Common myeloid progenitor, CD34-positive (primary cell): ENCODE results near the gene SELENOO.

Experiments
- CTCF ChIA-PET: fragments of 350-600 bp; sonication (Branson Sonifier 250); formaldehyde crosslinking; loops from one replicate; lab custom pipeline; 2021; ENCODE audit warnings: antibody characterized with exemption; lab: Charles Lee
- POLR2A ChIA-PET: fragments of 350-600 bp; sonication (Branson Sonifier 250); formaldehyde crosslinking; loops from one replicate; lab custom pipeline; 2021; ENCODE audit warnings: antibody characterized with exemption; lab: Charles Lee
- DNase-seq, 3 donors: peaks; one replicate each; pipeline versions ENCODE4 v3.0.0 to v3.0.0-alpha.2; 2013
- H3K27ac ChIP-seq, 2 experiments: 1 replicate in 1 of 2; 2 replicates in 1 of 2; pipeline ENCODE4 v1.7.0; 2013; ENCODE audit warnings: inconsistent platforms in 2 of 2, low read length in 2 of 2, mild to moderate bottlenecking in 2 of 2, low read depth in 1 of 2, moderate library complexity in 1 of 2; ENCODE audit not compliant: severe bottlenecking in 2 of 2, insufficient read depth in 1 of 2, poor library complexity in 1 of 2
- H3K27me3 ChIP-seq, 5 experiments: replicated peaks in 2 of 5; 1 replicate in 3 of 5; 2 replicates in 2 of 5; pipeline versions ENCODE4 v1.6.1 to v1.7.0; 2013; ENCODE audit warnings: low read length in 4 of 5, mild to moderate bottlenecking in 2 of 5, moderate library complexity in 2 of 5, inconsistent platforms in 1 of 5; ENCODE audit not compliant: insufficient read depth in 5 of 5, control insufficient read depth in 4 of 5
- H3K36me3 ChIP-seq, 4 experiments: 1 replicate in 2 of 4; 2 replicates in 2 of 4; pipeline versions ENCODE4 v1.6.1 to v1.7.0; 2013; ENCODE audit warnings: low read length in 3 of 4, control low read depth in 1 of 4, mild to moderate bottlenecking in 1 of 4; ENCODE audit not compliant: control insufficient read depth in 4 of 4, insufficient read depth in 4 of 4
- H3K4me1 ChIP-seq, 4 experiments: 1 replicate in 3 of 4; 2 replicates in 1 of 4; pipeline versions ENCODE4 v1.6.1 to v1.7.1; 2013; ENCODE audit warnings: low read length in 3 of 4, mild to moderate bottlenecking in 3 of 4, control low read depth in 1 of 4, inconsistent platforms in 1 of 4, moderate library complexity in 1 of 4; ENCODE audit not compliant: control insufficient read depth in 4 of 4, insufficient read depth in 4 of 4; ENCODE audit errors: control extremely low read depth in 1 of 4
- H3K4me3 ChIP-seq, 7 experiments: 1 replicate in 4 of 7; 2 replicates in 3 of 7; pipeline versions ENCODE4 v1.5.1 to v1.7.0; 2013; ENCODE audit warnings: mild to moderate bottlenecking in 7 of 7, low read length in 6 of 7, moderate library complexity in 6 of 7, inconsistent platforms in 2 of 7, low read depth in 2 of 7, control low read depth in 1 of 7; ENCODE audit not compliant: insufficient read depth in 4 of 7, control insufficient read depth in 1 of 7; ENCODE audit errors: extremely low read depth in 1 of 7
- H3K9me3 ChIP-seq, 5 experiments: 1 replicate in 4 of 5; 2 replicates in 1 of 5; pipeline versions ENCODE4 v1.6.1 to v1.7.1; 2013; ENCODE audit warnings: low read length in 4 of 5, mild to moderate bottlenecking in 2 of 5, inconsistent platforms in 1 of 5, low read depth in 1 of 5, moderate library complexity in 1 of 5; ENCODE audit not compliant: control insufficient read depth in 4 of 5, insufficient read depth in 2 of 5; ENCODE audit errors: control extremely low read depth in 1 of 5
- WGBS: methylation state at CpG from one replicate; pipeline ENCODE4 v1.1.5; 2013; ENCODE audit not compliant: insufficient coverage; 5-methylcytosine and 5-hydroxymethylcytosine counted together

Gene SELENOO

DNA sequence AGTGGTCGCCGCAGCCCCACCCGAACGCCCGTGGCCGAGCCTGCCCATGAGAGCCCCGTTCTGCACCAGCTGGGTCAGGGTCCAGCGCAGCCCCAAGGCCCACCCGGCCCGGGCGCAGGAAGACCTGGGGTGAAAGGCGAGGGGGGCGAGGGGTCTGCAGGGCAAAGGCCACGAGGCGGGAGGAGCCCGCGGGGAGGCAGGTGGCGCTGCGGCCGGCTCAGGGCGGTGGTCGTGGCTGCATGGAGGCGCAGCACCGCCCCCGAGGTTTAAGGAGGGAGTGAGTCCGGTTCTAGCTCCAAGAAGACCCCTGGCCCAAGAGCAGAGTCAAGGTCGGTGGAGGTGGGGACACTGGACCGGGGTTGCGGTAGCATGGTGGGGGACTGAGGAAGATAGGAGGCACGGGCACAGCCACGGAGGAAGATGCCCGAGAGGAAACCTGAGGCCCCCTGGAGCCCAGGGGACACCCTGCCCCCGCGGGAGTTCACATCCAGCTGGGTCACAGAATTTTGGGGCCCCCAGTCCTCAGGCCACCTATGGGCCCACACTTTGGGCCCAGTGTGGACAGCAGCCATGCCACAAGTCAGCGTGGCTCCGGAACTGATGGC lies 50.8 kb downstream of the SELENOO start:
- Histone ChIP-seq H3K4me3 (peak overlapping the region; percentile 38 to 90 (median 76)), H3K36me3 (peaks cover 0 to 42% (median 28%) of the 10 kb centered on the region in 4 experiments), H3K27me3 (no peaks in the 10 kb centered on the region), H3K9me3 (no peaks in the 10 kb centered on the region), H3K4me1 (peaks cover 0 to 32% (median 27%) of the 10 kb centered on the region in 4 experiments), H3K27ac (no peak overlapping the region)
- under 1% methylated on average over 27 of the region's 36 CpGs for WGBS
- ChIA-PET POLR2A (interaction anchor here (0.8 to 1.4 kb wide), 3 partner anchors 11 to 285 kb away, joined by 3 to 5 read pairs (median 3); no protein-coding TSS in a partner anchor), CTCF (interaction anchor here (0.9 to 4.0 kb wide), 18 partner anchors 8 to 248 kb away, joined by 3 to 31 read pairs (median 4); partner anchors contain the start of gene DENND6B)
- peak in 2 of 3 donors; percentile 35 to 63 for DNase-seq

DNA sequence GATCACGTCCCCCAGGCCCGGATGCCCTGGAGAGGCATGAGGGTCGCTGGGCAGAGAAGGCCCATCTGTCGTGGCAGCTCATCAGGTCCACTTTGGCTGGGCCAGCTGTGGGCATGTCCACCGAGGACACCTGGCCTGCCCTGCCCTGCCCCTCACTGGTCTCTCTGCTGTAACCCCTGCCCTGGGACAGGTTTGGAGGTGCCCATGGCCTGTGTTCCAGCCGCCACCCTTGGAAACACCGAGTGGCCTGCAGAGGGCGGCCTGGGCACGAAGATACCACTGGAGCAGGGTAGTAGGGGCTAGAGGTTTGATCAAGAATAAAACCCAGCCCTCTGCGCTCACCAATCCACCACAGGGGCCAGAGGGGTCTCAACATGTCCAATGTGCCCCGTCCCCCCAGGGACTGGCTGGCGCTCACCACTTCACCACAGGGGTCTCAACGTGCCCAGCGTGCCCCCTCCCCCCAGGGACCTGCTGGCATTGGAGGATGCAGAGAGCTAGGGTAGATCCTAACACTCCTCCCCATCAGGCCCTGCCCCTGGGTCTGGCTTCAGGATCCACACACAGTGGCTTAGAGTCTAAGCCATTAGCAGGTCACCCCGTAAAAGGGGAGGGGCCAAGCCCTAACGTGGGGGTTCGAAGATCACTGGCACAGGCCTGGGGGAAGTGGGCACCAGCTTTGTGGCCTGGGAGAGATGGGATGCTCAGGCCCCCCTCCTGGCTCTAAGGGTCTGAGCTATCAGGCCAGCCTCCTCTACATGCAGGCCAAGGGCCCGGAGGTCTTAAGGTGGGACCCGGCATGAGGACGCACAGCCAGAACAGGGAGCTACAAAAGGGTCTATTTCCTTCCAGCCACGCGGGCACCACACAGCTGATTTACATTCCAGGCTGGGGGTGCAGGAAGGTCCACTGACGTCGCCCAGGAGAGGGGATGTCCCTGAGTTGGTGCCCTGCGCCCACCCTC lies 51.6 kb downstream of the SELENOO start:
- ChIA-PET CTCF (interaction anchor here (0.6 to 4.0 kb wide), 23 partner anchors 8 to 354 kb away, joined by 3 to 31 read pairs (median 4); partner anchors contain the start of genes DENND6B, MAPK12, PLXNB2 and SCO2), POLR2A (interaction anchor here (0.6 to 1.4 kb wide), 2 partner anchors 10 to 327 kb away, joined by 3 read pairs; no protein-coding TSS in a partner anchor)
- peak; percentile 66 to 80 (median 77) for DNase-seq
- Histone ChIP-seq H3K36me3 (peaks cover 0 to 45% (median 28%) of the 10 kb centered on the region in 4 experiments), H3K4me3 (peak overlapping the region in 4 of 7 experiments; percentile 71 to 90 (median 79)), H3K27me3 (no peaks in the 10 kb centered on the region), H3K27ac (no peak overlapping the region), H3K4me1 (peaks cover 0 to 32% (median 27%) of the 10 kb centered on the region in 4 experiments), H3K9me3 (no peaks in the 10 kb centered on the region)
- 52% methylated on average over 23 of the region's 25 CpGs for WGBS

DNA sequence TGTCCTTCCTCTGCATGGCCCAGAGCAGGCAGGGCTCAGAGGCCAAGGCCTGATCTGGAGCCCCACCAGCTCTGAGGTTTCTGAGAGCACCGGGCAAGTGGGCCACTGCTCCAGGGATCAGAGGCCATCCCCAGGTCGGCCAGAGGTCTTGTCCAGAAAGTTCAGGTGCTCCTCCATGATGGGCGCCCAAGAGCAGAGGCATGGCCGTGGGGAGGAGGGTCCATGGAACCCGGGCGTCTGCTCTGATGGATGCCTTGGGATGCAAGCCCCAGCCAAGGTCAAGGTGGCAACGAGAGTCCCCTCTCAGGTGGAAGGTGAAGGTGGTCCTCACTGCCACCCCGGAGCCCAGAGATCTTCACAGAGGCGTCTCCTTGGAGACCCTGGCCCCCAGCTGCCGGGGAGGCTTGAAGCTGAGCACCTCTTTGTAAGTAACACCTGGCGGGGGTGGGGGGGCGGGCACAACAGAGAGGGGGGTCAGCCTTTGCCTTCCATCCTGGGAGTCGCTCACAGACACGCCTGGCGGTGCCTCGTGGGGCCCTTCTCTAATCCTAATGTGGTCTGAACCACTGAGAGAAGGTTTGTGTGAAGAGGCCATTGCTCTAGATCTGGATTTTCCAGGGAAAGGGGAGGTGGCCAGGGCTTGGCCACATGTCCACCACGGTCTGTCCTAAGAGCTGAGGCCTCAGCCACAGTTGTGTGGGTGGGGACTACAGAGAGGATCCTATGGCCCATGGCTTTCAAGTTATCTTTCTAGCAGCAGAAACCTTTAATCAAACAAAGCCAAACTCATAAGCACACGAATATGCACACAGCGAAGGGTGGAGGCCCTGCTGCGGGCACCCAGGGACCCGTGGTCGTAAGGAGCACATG lies 52.5 kb downstream of the SELENOO start:
- ChIA-PET CTCF (interaction anchor here (0.7 to 4.0 kb wide), 19 partner anchors 8 to 354 kb away, joined by 3 to 31 read pairs (median 4); partner anchors contain the start of genes DENND6B, MAPK12, PLXNB2 and SCO2), POLR2A (interaction anchor here (0.6 to 1.4 kb wide), 2 partner anchors 9 to 328 kb away, joined by 3 read pairs; no protein-coding TSS in a partner anchor)
- WGBS: 95% methylated on average over 20 of the region's 22 CpGs
- H3K27me3 ChIP-seq: no peaks in the 10 kb centered on the region
- H3K36me3 ChIP-seq: peaks cover 0 to 46% (median 25%) of the 10 kb centered on the region in 4 experiments
- no peaks in the 10 kb centered on the region for H3K9me3 ChIP-seq
- H3K4me1 ChIP-seq: peaks cover 0 to 29% (median 25%) of the 10 kb centered on the region in 4 experiments
- no peak for DNase-seq
- H3K4me3 ChIP-seq: no peak overlapping the region
- no peak overlapping the region for H3K27ac ChIP-seq

DNA sequence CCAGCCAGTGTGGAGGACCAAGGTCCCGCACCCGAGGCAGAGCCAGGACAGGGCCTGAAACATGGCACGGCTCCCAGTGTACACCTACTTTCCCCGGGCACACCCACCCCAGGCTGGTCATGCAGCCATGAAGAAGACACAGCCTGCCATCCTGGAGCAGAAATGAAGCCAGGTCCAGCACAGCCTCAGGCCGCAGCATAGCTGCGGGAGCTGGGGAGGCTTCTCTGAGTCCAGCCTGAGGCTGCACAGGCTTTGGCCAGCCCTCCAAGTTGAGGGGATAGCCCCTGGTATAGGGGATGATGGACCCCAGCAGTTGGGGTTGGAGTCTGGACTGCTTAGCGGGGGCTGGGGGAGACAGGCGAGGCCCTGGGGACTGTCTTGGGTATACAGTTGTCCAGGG lies 53.1 kb downstream of the SELENOO start:
- DNase-seq: no peak
- ChIA-PET POLR2A (no interaction called here), CTCF (interaction anchor here (0.6 to 1.6 kb wide), 4 partner anchors 53 to 215 kb away, joined by 3 to 8 read pairs (median 3); partner anchors contain the start of gene PLXNB2)
- H3K4me3 ChIP-seq: no peak overlapping the region
- H3K4me1 ChIP-seq: peaks cover 0 to 29% (median 25%) of the 10 kb centered on the region in 4 experiments
- 94% methylated on average over 5 of the region's 8 CpGs for WGBS
- H3K27me3 ChIP-seq: no peaks in the 10 kb centered on the region
- H3K9me3 ChIP-seq: no peaks in the 10 kb centered on the region
- no peak overlapping the region for H3K27ac ChIP-seq
- H3K36me3 ChIP-seq: peaks cover 0 to 49% (median 22%) of the 10 kb centered on the region in 4 experiments

DNA sequence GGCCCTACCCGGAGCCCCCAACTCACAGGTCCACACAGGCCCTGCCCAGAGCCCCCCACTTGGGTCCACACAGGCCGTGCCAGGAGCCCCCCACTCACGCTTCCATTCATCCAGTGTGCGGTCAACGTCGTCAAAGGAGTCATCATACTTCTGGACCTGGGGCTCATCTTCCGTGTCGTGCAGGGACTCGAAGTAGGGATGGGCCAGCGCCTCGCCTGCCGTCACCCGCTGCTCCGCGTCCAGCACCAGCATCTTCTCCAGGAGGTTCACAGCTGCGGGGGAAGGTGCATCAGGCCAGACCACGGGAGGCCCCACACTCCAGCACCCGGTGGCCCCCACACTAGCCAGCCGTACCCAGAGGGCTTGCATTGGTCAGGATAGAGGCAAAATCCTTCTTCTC lies 54.3 kb downstream of the SELENOO start:
- CTCF ChIA-PET: interaction anchor here (0.8 to 1.2 kb wide), 3 partner anchors 11 to 86 kb away, joined by 3 to 4 read pairs (median 3); partner anchors contain the start of gene TUBGCP6
- Histone ChIP-seq H3K36me3 (peaks cover 0 to 49% (median 19%) of the 10 kb centered on the region in 4 experiments), H3K27me3 (no peaks in the 10 kb centered on the region), H3K4me1 (peaks cover 0 to 19% (median 18%) of the 10 kb centered on the region in 4 experiments), H3K9me3 (no peaks in the 10 kb centered on the region), H3K4me3 (no peak overlapping the region), H3K27ac (no peak overlapping the region)
- POLR2A ChIA-PET: no interaction called here
- WGBS: 94% methylated on average over 16 of the region's 19 CpGs
- DNase-seq: no peak

DNA sequence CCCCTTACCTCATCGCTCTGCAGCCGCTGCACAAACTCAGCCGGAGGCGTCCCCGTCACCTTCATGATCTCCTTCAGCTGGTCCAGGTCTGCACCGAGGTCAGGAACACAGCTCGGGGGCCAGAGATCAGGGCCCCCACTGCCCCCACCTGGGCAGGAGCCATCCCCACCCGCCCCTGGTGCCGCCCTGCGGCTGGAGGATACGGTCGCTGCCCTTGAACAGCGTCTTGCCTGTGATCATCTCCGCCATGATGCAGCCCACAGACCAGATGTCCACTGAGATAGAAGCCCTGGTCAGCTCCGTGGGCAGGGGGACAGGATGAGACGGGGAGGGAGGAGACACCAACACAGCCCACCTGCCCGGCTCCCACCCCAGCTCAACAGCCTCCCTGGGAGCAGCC lies 54.8 kb downstream of the SELENOO start:
- no peak overlapping the region for H3K27ac ChIP-seq
- WGBS: 96% methylated on average over 14 of the region's 17 CpGs
- no peaks in the 10 kb centered on the region for H3K9me3 ChIP-seq
- H3K27me3 ChIP-seq: no peaks in the 10 kb centered on the region
- ChIA-PET CTCF (interaction anchor here (0.8 to 1.2 kb wide), 4 partner anchors 11 to 86 kb away, joined by 3 to 4 read pairs (median 3); partner anchors contain the start of gene TUBGCP6), POLR2A (no interaction called here)
- peaks cover 0 to 49% (median 19%) of the 10 kb centered on the region in 4 experiments for H3K36me3 ChIP-seq
- H3K4me1 ChIP-seq: peaks cover 0 to 19% (median 18%) of the 10 kb centered on the region in 4 experiments
- no peak overlapping the region for H3K4me3 ChIP-seq
- no peak for DNase-seq
